HCT116 (cell line): Measurements from ENCODE around the gene HACD1.

Source experiments
- EZH2 ChIP-seq: fragments of 200-600 bp; sonication (generic); IDR thresholded peaks from 2 replicates; pipeline ENCODE4 v1.6.1; 2017; ENCODE audit warnings: antibody characterized with exemption, mixed run types
- EZH2phosphoT487 ChIP-seq: fragments of 200-600 bp; IDR thresholded peaks from 2 replicates; pipeline ENCODE4 v1.6.1; 2018; ENCODE audit warnings: antibody characterized with exemption, borderline replicate concordance
- POLR2A ChIP-seq: IDR thresholded peaks from 2 replicates; pipeline ENCODE4 v1.7.0; 2011; ENCODE audit warnings: borderline replicate concordance; ENCODE audit not compliant: insufficient read depth, insufficient read length; ENCODE audit errors: extremely low read depth
- SIN3A ChIP-seq: IDR thresholded peaks from 2 replicates; pipeline ENCODE4 v1.6.1; 2012; ENCODE audit warnings: low read depth
- TF ChIP-seq, protein P1 (sequence below), 3 experiments: fragments of 200-600 bp in 1 of 3; sonication (generic) in 1 of 3; IDR thresholded peaks in 2 of 3; conservative IDR thresholded peaks in 1 of 3; 2 replicates each; pipeline ENCODE4 v1.5.1; 2012 to 2017; ENCODE audit warnings: low read depth in 2 of 3, low read length in 2 of 3, antibody characterized with exemption in 1 of 3, borderline replicate concordance in 1 of 3, control low read depth in 1 of 3, mild to moderate bottlenecking in 1 of 3, mixed read lengths in 1 of 3, mixed run types in 1 of 3, moderate library complexity in 1 of 3; ENCODE audit not compliant: insufficient read depth in 1 of 3
- TF ChIP-seq, protein P2 (sequence below): IDR thresholded peaks from 2 replicates; pipeline ENCODE4 v1.6.1; 2012

DNA sequence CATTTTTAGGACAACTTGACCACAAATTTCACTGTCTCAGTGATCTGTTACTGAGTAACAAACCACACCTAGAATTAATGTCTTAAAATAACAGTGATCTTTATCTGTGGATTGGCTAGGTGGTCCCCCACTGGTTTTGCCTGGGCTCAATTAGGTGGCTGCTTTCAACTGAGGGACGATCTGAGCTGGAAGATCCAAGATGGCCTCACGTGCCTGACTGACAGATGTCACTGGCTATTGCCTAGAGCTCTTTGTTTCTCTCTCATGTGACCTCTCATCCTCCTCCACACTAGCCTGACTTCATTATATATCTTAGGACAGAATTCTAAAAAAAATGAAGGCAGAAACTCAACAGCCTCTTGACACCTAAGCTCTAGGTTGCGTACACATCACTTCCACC lies 59.7 kb downstream of the HACD1 start:
- TF ChIP-seq, protein P1, sequence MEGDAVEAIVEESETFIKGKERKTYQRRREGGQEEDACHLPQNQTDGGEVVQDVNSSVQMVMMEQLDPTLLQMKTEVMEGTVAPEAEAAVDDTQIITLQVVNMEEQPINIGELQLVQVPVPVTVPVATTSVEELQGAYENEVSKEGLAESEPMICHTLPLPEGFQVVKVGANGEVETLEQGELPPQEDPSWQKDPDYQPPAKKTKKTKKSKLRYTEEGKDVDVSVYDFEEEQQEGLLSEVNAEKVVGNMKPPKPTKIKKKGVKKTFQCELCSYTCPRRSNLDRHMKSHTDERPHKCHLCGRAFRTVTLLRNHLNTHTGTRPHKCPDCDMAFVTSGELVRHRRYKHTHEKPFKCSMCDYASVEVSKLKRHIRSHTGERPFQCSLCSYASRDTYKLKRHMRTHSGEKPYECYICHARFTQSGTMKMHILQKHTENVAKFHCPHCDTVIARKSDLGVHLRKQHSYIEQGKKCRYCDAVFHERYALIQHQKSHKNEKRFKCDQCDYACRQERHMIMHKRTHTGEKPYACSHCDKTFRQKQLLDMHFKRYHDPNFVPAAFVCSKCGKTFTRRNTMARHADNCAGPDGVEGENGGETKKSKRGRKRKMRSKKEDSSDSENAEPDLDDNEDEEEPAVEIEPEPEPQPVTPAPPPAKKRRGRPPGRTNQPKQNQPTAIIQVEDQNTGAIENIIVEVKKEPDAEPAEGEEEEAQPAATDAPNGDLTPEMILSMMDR (IDR thresholded peaks at IDR 0.05 in 2 of 3, conservative IDR thresholded peaks at IDR 0.05 in 1 of 3; ENCODE audit: borderline replicate concordance in 1 of 3, insufficient read depth in 1 of 3, low read depth in 2 of 3, low read length in 2 of 3): no peak
- TF ChIP-seq EZH2 (no peak), EZH2phosphoT487 (no peak), POLR2A (no peak), SIN3A (no peak)
- TF ChIP-seq, protein P2, sequence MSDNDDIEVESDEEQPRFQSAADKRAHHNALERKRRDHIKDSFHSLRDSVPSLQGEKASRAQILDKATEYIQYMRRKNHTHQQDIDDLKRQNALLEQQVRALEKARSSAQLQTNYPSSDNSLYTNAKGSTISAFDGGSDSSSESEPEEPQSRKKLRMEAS: no peak
